HUES64 (cell line): Measurements from ENCODE around the gene MYO3B.
"Not testable (repeated sequence)": the region's sequence is repeated elsewhere in the genome, so short reads cannot be mapped to it uniquely, and the experiment has no call there.

Experiments used
- H3K27ac ChIP-seq: 2 replicates; pipeline ENCODE4 v1.7.0; 2013; ENCODE audit warnings: low read depth, low read length, inconsistent platforms
- H3K27me3 ChIP-seq: 2 replicates; pipeline ENCODE4 v1.6.1; 2013; ENCODE audit warnings: mild to moderate bottlenecking, low read length; ENCODE audit not compliant: insufficient read depth
- H3K36me3 ChIP-seq: 2 replicates; pipeline ENCODE4 v1.6.1; 2013; ENCODE audit warnings: mild to moderate bottlenecking, low read length; ENCODE audit not compliant: insufficient read depth
- H3K4me1 ChIP-seq: 2 replicates; pipeline ENCODE4 v1.6.1; 2013; ENCODE audit warnings: mild to moderate bottlenecking, low read length, moderate library complexity; ENCODE audit not compliant: insufficient read depth
- H3K4me3 ChIP-seq: 2 replicates; pipeline ENCODE4 v1.5.1; 2013; ENCODE audit warnings: mild to moderate bottlenecking, low read length, moderate library complexity
- H3K9ac ChIP-seq: 2 replicates; pipeline ENCODE4 v1.6.1; 2013; ENCODE audit warnings: mild to moderate bottlenecking, low read depth, low read length
- H3K9me3 ChIP-seq: 2 replicates; pipeline ENCODE4 v1.6.1; 2013; ENCODE audit warnings: low read depth, low read length; ENCODE audit not compliant: insufficient read depth
- WGBS: fragments of 150-250, 120-280 bp; methylation state at CpG from one replicate; pipeline ENCODE4 v1.1.7; 2013; ENCODE audit warnings: missing lambda C conversion rate; 5-methylcytosine and 5-hydroxymethylcytosine counted together

Gene MYO3B

GRCh38 chr2:170607171-170607570, 429.2 kb downstream of the MYO3B start:
- 95% methylated on average over 3 of the region's 3 CpGs for WGBS
- Histone ChIP-seq H3K4me3 (no peak overlapping the region), H3K27me3 (no peaks in the 10 kb centered on the region), H3K4me1 (no peaks in the 10 kb centered on the region), H3K9ac (no peak overlapping the region), H3K27ac (no peak overlapping the region), H3K9me3 (no peaks in the 10 kb centered on the region), H3K36me3 (no peaks in the 10 kb centered on the region)

- 97% methylated on average over 2 of the region's 2 CpGs for WGBS
- Histone ChIP-seq H3K27me3 (no peaks in the 10 kb centered on the region), H3K4me1 (no peaks in the 10 kb centered on the region), H3K27ac (no peak overlapping the region), H3K36me3 (no peaks in the 10 kb centered on the region), H3K4me3 (no peak overlapping the region), H3K9ac (no peak overlapping the region), H3K9me3 (peaks cover 7% of the 10 kb centered on the region; the same call in 1 of the 2 replicates)
Observed at GRCh38 chr2:170610615-170611014, 432.7 kb downstream of the MYO3B start.

GRCh38 chr2:170618948-170619347, 441.0 kb downstream of the MYO3B start:
- not testable (repeated sequence) for H3K4me1 ChIP-seq, H3K9ac ChIP-seq, H3K27me3 ChIP-seq, H3K27ac ChIP-seq, H3K36me3 ChIP-seq, H3K4me3 ChIP-seq
- H3K9me3 ChIP-seq, result peaks cover 10% of the 10 kb centered on the region; the same call in 1 of the 2 replicates
- WGBS, result 93% methylated on average over 4 of the region's 7 CpGs

GRCh38 chr2:170635094-170635493, 457.1 kb downstream of the MYO3B start:
- not testable (repeated sequence) for H3K4me3 ChIP-seq, H3K9me3 ChIP-seq, H3K27me3 ChIP-seq, H3K27ac ChIP-seq, H3K9ac ChIP-seq, H3K36me3 ChIP-seq, H3K4me1 ChIP-seq
- WGBS, result 98% methylated on average over 3 of the region's 4 CpGs

GRCh38 chr2:170639635-170640034, 461.7 kb downstream of the MYO3B start:
- Histone ChIP-seq H3K9ac (no peak overlapping the region), H3K4me3 (no peak overlapping the region), H3K4me1 (no peaks in the 10 kb centered on the region), H3K36me3 (no peaks in the 10 kb centered on the region), H3K27ac (no peak overlapping the region), H3K9me3 (no peaks in the 10 kb centered on the region), H3K27me3 (no peaks in the 10 kb centered on the region)
- WGBS, result 96% methylated on average over 3 of the region's 3 CpGs

- H3K27ac ChIP-seq, result no peak overlapping the region
- no peaks in the 10 kb centered on the region for H3K4me1 ChIP-seq
- H3K9ac ChIP-seq, result no peak overlapping the region
- 91% methylated on average over 4 of the region's 4 CpGs for WGBS
- H3K36me3 ChIP-seq, result no peaks in the 10 kb centered on the region
- no peaks in the 10 kb centered on the region for H3K27me3 ChIP-seq
- H3K9me3 ChIP-seq, result no peaks in the 10 kb centered on the region
- no peak overlapping the region for H3K4me3 ChIP-seq
Observed at GRCh38 chr2:170641961-170642360, 464.0 kb downstream of the MYO3B start.

- Histone ChIP-seq H3K27me3 (no peaks in the 10 kb centered on the region), H3K9me3 (no peaks in the 10 kb centered on the region), H3K27ac (no peak overlapping the region), H3K9ac (no peak overlapping the region), H3K4me1 (no peaks in the 10 kb centered on the region), H3K4me3 (no peak overlapping the region), H3K36me3 (no peaks in the 10 kb centered on the region)
- 67% methylated on average over 2 of the region's 2 CpGs for WGBS
Observed at GRCh38 chr2:170643346-170643745, 465.4 kb downstream of the MYO3B start.

GRCh38 chr2:170647741-170648436, 469.9 kb downstream of the MYO3B start:
- H3K27ac ChIP-seq, result no peak overlapping the region
- WGBS, result 97% methylated on average over 6 of the region's 8 CpGs
- H3K27me3 ChIP-seq, result no peaks in the 10 kb centered on the region
- H3K36me3 ChIP-seq, result no peaks in the 10 kb centered on the region
- H3K9ac ChIP-seq, result no peak overlapping the region
- peaks cover 17% of the 10 kb centered on the region for H3K4me1 ChIP-seq
- no peak overlapping the region for H3K4me3 ChIP-seq
- no peaks in the 10 kb centered on the region for H3K9me3 ChIP-seq

GRCh38 chr2:170651624-170652325, 473.8 kb downstream of the MYO3B start:
- 0 out of 2 replicates have a peak overlapping the region, but pooled peaks have one; percentile 25 for H3K27ac ChIP-seq
- WGBS, result 57% methylated on average over 9 of the region's 9 CpGs

GRCh38 chr2:170652637-170653417, 474.9 kb downstream of the MYO3B start:
- 87% methylated on average over 5 of the region's 5 CpGs for WGBS

More at GRCh38 chr2:170651624-170652325, 473.8 kb downstream of the MYO3B start:
- Histone ChIP-seq H3K4me1 (peaks cover 17% of the 10 kb centered on the region), H3K27me3 (no peaks in the 10 kb centered on the region), H3K36me3 (no peaks in the 10 kb centered on the region), H3K9ac (no peak overlapping the region), H3K9me3 (no peaks in the 10 kb centered on the region), H3K4me3 (no peak overlapping the region)

GRCh38 chr2:170656669-170657068, 478.7 kb downstream of the MYO3B start:
- no peak overlapping the region for H3K27ac ChIP-seq
- peaks cover 10% of the 10 kb centered on the region for H3K4me1 ChIP-seq
- H3K27me3 ChIP-seq, result no peaks in the 10 kb centered on the region
- no peaks in the 10 kb centered on the region for H3K9me3 ChIP-seq
- 90% methylated on average over 3 of the region's 3 CpGs for WGBS
- no peaks in the 10 kb centered on the region for H3K36me3 ChIP-seq
- no peak overlapping the region for H3K4me3 ChIP-seq
- H3K9ac ChIP-seq, result no peak overlapping the region

More at GRCh38 chr2:170652637-170653417, 474.9 kb downstream of the MYO3B start:
- H3K4me1 ChIP-seq, result peaks cover 17% of the 10 kb centered on the region
- no peak overlapping the region for H3K9ac ChIP-seq
- H3K4me3 ChIP-seq, result no peak overlapping the region
- no peaks in the 10 kb centered on the region for H3K27me3 ChIP-seq
- H3K27ac ChIP-seq, result no peak overlapping the region
- no peaks in the 10 kb centered on the region for H3K36me3 ChIP-seq
- H3K9me3 ChIP-seq, result no peaks in the 10 kb centered on the region
